Fibroblast of lung (primary cell): ENCODE data around the gene CDH4. TPM values are rescaled to one million over a fixed set of nuclear protein-coding genes. Genes with fewer than 3 reads are reported as not detected.

Experiments
- DNase-seq, 2 donors: peaks; one replicate each; pipeline versions ENCODE4 v3.0.0 to v3.0.0-alpha.2; 2010; ENCODE audit warnings: low read depth in 2 of 2
- H2AFZ ChIP-seq: 2 replicates; pipeline ENCODE4 v1.5.1; 2012; ENCODE audit warnings: low read length, control low read depth, inconsistent platforms
- H3K27ac ChIP-seq: 2 replicates; pipeline ENCODE4 v1.5.1; 2011; ENCODE audit warnings: low read length, control low read depth; ENCODE audit not compliant: insufficient read depth
- H3K27me3 ChIP-seq: 2 replicates; pipeline ENCODE4 v1.5.1; 2011; ENCODE audit warnings: mild to moderate bottlenecking, low read length; ENCODE audit not compliant: control insufficient read depth, insufficient read depth
- H3K36me3 ChIP-seq: 2 replicates; pipeline ENCODE4 v1.5.1; 2011; ENCODE audit warnings: low read length; ENCODE audit not compliant: control insufficient read depth, insufficient read depth
- H3K4me1 ChIP-seq: 2 replicates; pipeline ENCODE4 v1.5.1; 2011; ENCODE audit warnings: low read length; ENCODE audit not compliant: control insufficient read depth, insufficient read depth; ENCODE audit errors: extremely low read depth
- H3K4me2 ChIP-seq: 2 replicates; pipeline ENCODE4 v1.5.1; 2011; ENCODE audit warnings: low read length, control low read depth; ENCODE audit not compliant: insufficient read depth; ENCODE audit errors: extremely low read depth
- H3K4me3 ChIP-seq, 4 experiments: fragments of 200-600 bp in 1 of 4; sonication (generic) in 1 of 4; replicated peaks in 1 of 4; 2 replicates each; pipeline ENCODE4 v1.5.1; 2011 to 2016; ENCODE audit warnings: low read length in 4 of 4, low read depth in 3 of 4, mild to moderate bottlenecking in 3 of 4, control low read depth in 2 of 4, inconsistent platforms in 1 of 4, mixed read lengths in 1 of 4; ENCODE audit not compliant: insufficient read depth in 1 of 4; ENCODE audit errors: control extremely low read depth in 1 of 4
- H3K79me2 ChIP-seq: 2 replicates; pipeline ENCODE4 v1.5.1; 2012; ENCODE audit warnings: mild to moderate bottlenecking, low read length, inconsistent platforms; ENCODE audit not compliant: control insufficient read depth, insufficient read depth
- H3K9ac ChIP-seq: 2 replicates; pipeline ENCODE4 v1.5.1; 2011; ENCODE audit warnings: mild to moderate bottlenecking, low read length, control low read depth; ENCODE audit not compliant: insufficient read depth
- H3K9me3 ChIP-seq: 2 replicates; pipeline ENCODE4 v1.5.1; 2012; ENCODE audit warnings: low read depth, low read length; ENCODE audit not compliant: control insufficient read depth, insufficient read depth
- H4K20me1 ChIP-seq: 2 replicates; pipeline ENCODE4 v1.5.1; 2011; ENCODE audit warnings: low read length; ENCODE audit not compliant: control insufficient read depth, insufficient read depth; ENCODE audit errors: extremely low read depth
- CTCF ChIP-seq, 2 donors: IDR thresholded peaks in 1 of 2; conservative IDR thresholded peaks in 1 of 2; 1 replicate in 1 of 2; 2 replicates in 1 of 2; pipeline ENCODE4 v1.5.1; 2011 to 2012; ENCODE audit warnings: low read length in 2 of 2, control low read depth in 1 of 2, inconsistent platforms in 1 of 2, low read depth in 1 of 2, mild to moderate bottlenecking in 1 of 2
- EZH2 ChIP-seq: IDR thresholded peaks from 2 replicates; pipeline ENCODE4 v1.5.1; 2012; ENCODE audit warnings: low read length, control low read depth, mild to moderate bottlenecking; ENCODE audit errors: missing control alignments
- polyA plus RNA-seq, 2 donors: library from polyadenylated mRNA; depleted of rRNA in 1 of 2; stranded (reverse) in 1 of 2; unstranded in 1 of 2; fragments of >200 nt; gene quantifications; 2 replicates each; pipeline ENCODE4 v1.2.1, GENCODE V29; 2011 to 2012; ENCODE audit warnings: missing spikeins in 1 of 2
- total RNA-seq: library from RNA; depleted of rRNA; stranded (reverse); fragments of >200 nt; gene quantifications from 2 replicates; pipeline ENCODE4 v1.2.1, GENCODE V29; 2014

CDH4 gene
- total and polyA plus RNA-seq, 2 donors (not counting 1 experiment from before 2014, with no cell fraction given), result 4.8 to 6.8 TPM

GRCh38 chr20:61650912-61651733 is 399.1 kb downstream of the CDH4 start:
- no peak for DNase-seq
- H3K27ac ChIP-seq, result no peak overlapping the region
- no peaks in the 10 kb centered on the region for H3K79me2 ChIP-seq
- TF ChIP-seq EZH2 (no peak), CTCF (conservative IDR thresholded peaks at IDR 0.05 in 1 of 2, IDR thresholded peaks at IDR 0.05 in 1 of 2; ENCODE audit: low read depth in 1 of 2, low read length in 2 of 2) (no peak)
- H2AFZ ChIP-seq, result no peak overlapping the region
- H3K9ac ChIP-seq, result no peak overlapping the region
- no peaks in the 10 kb centered on the region for H3K36me3 ChIP-seq
- H3K9me3 ChIP-seq, result no peaks in the 10 kb centered on the region
- H4K20me1 ChIP-seq, result no peaks in the 10 kb centered on the region
- H3K4me3 ChIP-seq, result no peak overlapping the region
- no peak overlapping the region for H3K4me2 ChIP-seq
- H3K27me3 ChIP-seq, result no peaks in the 10 kb centered on the region
- no peaks in the 10 kb centered on the region for H3K4me1 ChIP-seq

GRCh38 chr20:61652146-61652545 is 400.1 kb downstream of the CDH4 start:
- H3K27ac ChIP-seq, result no peak overlapping the region
- H3K79me2 ChIP-seq, result no peaks in the 10 kb centered on the region
- H4K20me1 ChIP-seq, result no peaks in the 10 kb centered on the region
- no peaks in the 10 kb centered on the region for H3K36me3 ChIP-seq
- no peak overlapping the region for H3K9ac ChIP-seq
- no peak for DNase-seq
- no peaks in the 10 kb centered on the region for H3K27me3 ChIP-seq
- no peaks in the 10 kb centered on the region for H3K4me1 ChIP-seq
- H2AFZ ChIP-seq, result no peak overlapping the region
- no peaks in the 10 kb centered on the region for H3K9me3 ChIP-seq
- H3K4me3 ChIP-seq, result no peak overlapping the region
- TF ChIP-seq CTCF (conservative IDR thresholded peaks at IDR 0.05 in 1 of 2, IDR thresholded peaks at IDR 0.05 in 1 of 2; ENCODE audit: low read depth in 1 of 2, low read length in 2 of 2) (no peak), EZH2 (no peak)
- H3K4me2 ChIP-seq, result no peak overlapping the region

- DNase-seq, result no peak
- Histone ChIP-seq H3K9me3 (no peaks in the 10 kb centered on the region), H4K20me1 (no peaks in the 10 kb centered on the region), H3K27ac (no peak overlapping the region), H3K79me2 (no peaks in the 10 kb centered on the region), H3K4me2 (no peak overlapping the region), H3K9ac (no peak overlapping the region), H3K27me3 (no peaks in the 10 kb centered on the region), H3K36me3 (no peaks in the 10 kb centered on the region), H2AFZ (no peak overlapping the region), H3K4me1 (no peaks in the 10 kb centered on the region), H3K4me3 (no peak overlapping the region)
- no peak for TF ChIP-seq EZH2
Measured at GRCh38 chr20:61654726-61655125, 402.7 kb downstream of the CDH4 start.
